Measurements from ENCODE around the gene TCP11L2.
"Not testable (repeated sequence)": the region's sequence is repeated elsewhere in the genome, so short reads cannot be mapped to it uniquely, and the experiment has no call there.

TCP11L2 gene

GRCh38 chr12:106284358-106285105 is 18.0 kb upstream of the TCP11L2 start:
- peaks cover 0 to 4% of the 10 kb centered on the region in 2 donors for H3K27me3 ChIP-seq (ENCODE audit: control insufficient read depth in 1 of 2, insufficient read depth in 2 of 2, low read length in 2 of 2)
- no peak overlapping the region for H3K4me3 ChIP-seq (ENCODE audit: low read length in 2 of 2)
- no peaks in the 10 kb centered on the region for H3K36me3 ChIP-seq (ENCODE audit: control insufficient read depth in 2 of 2, insufficient read depth in 2 of 2, low read length in 2 of 2)
- no peak overlapping the region for H3K27ac ChIP-seq (ENCODE audit: low read length)
- H3K4me1 ChIP-seq (ENCODE audit: control insufficient read depth, insufficient read depth, low read length), result no peaks in the 10 kb centered on the region
- peaks cover 4 to 7% of the 10 kb centered on the region in 2 donors for H3K9me3 ChIP-seq (ENCODE audit: control insufficient read depth in 2 of 2, low read length in 2 of 2)
- no peak overlapping the region for H3K9ac ChIP-seq (ENCODE audit: low read length in 2 of 2)

GRCh38 chr12:106285982-106286381 is 16.6 kb upstream of the TCP11L2 start:
- peaks cover 0 to 4% of the 10 kb centered on the region in 2 donors for H3K27me3 ChIP-seq (ENCODE audit: control insufficient read depth in 1 of 2, insufficient read depth in 2 of 2, low read length in 2 of 2)
- no peak overlapping the region for H3K9ac ChIP-seq (ENCODE audit: low read length in 2 of 2)
- no peak overlapping the region for H3K4me3 ChIP-seq (ENCODE audit: low read length in 2 of 2)
- H3K27ac ChIP-seq (ENCODE audit: low read length), result no peak overlapping the region
- peaks cover 4 to 7% of the 10 kb centered on the region in 2 donors for H3K9me3 ChIP-seq (ENCODE audit: control insufficient read depth in 2 of 2, low read length in 2 of 2)
- no peaks in the 10 kb centered on the region for H3K4me1 ChIP-seq (ENCODE audit: control insufficient read depth, insufficient read depth, low read length)
- H3K36me3 ChIP-seq (ENCODE audit: control insufficient read depth in 2 of 2, insufficient read depth in 2 of 2, low read length in 2 of 2), result no peaks in the 10 kb centered on the region

- not testable (repeated sequence) for H3K9me3 ChIP-seq (ENCODE audit: control insufficient read depth in 2 of 2, low read length in 2 of 2); H3K27ac ChIP-seq (ENCODE audit: low read length); H3K27me3 ChIP-seq (ENCODE audit: control insufficient read depth in 1 of 2, insufficient read depth in 2 of 2, low read length in 2 of 2); H3K9ac ChIP-seq (ENCODE audit: low read length in 2 of 2); H3K4me3 ChIP-seq (ENCODE audit: low read length in 2 of 2); H3K4me1 ChIP-seq (ENCODE audit: control insufficient read depth, insufficient read depth, low read length); H3K36me3 ChIP-seq (ENCODE audit: control insufficient read depth in 2 of 2, insufficient read depth in 2 of 2, low read length in 2 of 2)
Observed at GRCh38 chr12:106286576-106287162, 15.9 kb upstream of the TCP11L2 start.

GRCh38 chr12:106287364-106287763 is 15.2 kb upstream of the TCP11L2 start:
- Histone ChIP-seq H3K27me3 (ENCODE audit: control insufficient read depth in 1 of 2, insufficient read depth in 2 of 2, low read length in 2 of 2) (peaks cover 0 to 4% of the 10 kb centered on the region in 2 donors), H3K4me3 (ENCODE audit: low read length in 2 of 2) (no peak overlapping the region), H3K4me1 (ENCODE audit: control insufficient read depth, insufficient read depth, low read length) (no peaks in the 10 kb centered on the region), H3K27ac (ENCODE audit: low read length) (no peak overlapping the region), H3K9ac (ENCODE audit: low read length in 2 of 2) (no peak overlapping the region), H3K9me3 (ENCODE audit: control insufficient read depth in 2 of 2, low read length in 2 of 2) (no peaks in the 10 kb centered on the region), H3K36me3 (ENCODE audit: control insufficient read depth in 2 of 2, insufficient read depth in 2 of 2, low read length in 2 of 2) (no peaks in the 10 kb centered on the region)

GRCh38 chr12:106288101-106288493 is 14.4 kb upstream of the TCP11L2 start:
- no peak overlapping the region for H3K4me3 ChIP-seq (ENCODE audit: low read length in 2 of 2)
- H3K27me3 ChIP-seq (ENCODE audit: control insufficient read depth in 1 of 2, insufficient read depth in 2 of 2, low read length in 2 of 2), result peaks cover 0 to 4% of the 10 kb centered on the region in 2 donors
- no peaks in the 10 kb centered on the region for H3K4me1 ChIP-seq (ENCODE audit: control insufficient read depth, insufficient read depth, low read length)
- no peaks in the 10 kb centered on the region for H3K36me3 ChIP-seq (ENCODE audit: control insufficient read depth in 2 of 2, insufficient read depth in 2 of 2, low read length in 2 of 2)
- no peaks in the 10 kb centered on the region for H3K9me3 ChIP-seq (ENCODE audit: control insufficient read depth in 2 of 2, low read length in 2 of 2)
- no peak overlapping the region for H3K27ac ChIP-seq (ENCODE audit: low read length)
- no peak overlapping the region for H3K9ac ChIP-seq (ENCODE audit: low read length in 2 of 2)

- H3K36me3 ChIP-seq (ENCODE audit: control insufficient read depth in 2 of 2, insufficient read depth in 2 of 2, low read length in 2 of 2), result no peaks in the 10 kb centered on the region
- no peaks in the 10 kb centered on the region for H3K4me1 ChIP-seq (ENCODE audit: control insufficient read depth, insufficient read depth, low read length)
- peaks cover 0 to 4% of the 10 kb centered on the region in 2 donors for H3K27me3 ChIP-seq (ENCODE audit: control insufficient read depth in 1 of 2, insufficient read depth in 2 of 2, low read length in 2 of 2)
- no peak overlapping the region for H3K27ac ChIP-seq (ENCODE audit: low read length)
- H3K9ac ChIP-seq (ENCODE audit: low read length in 2 of 2), result no peak overlapping the region
- H3K9me3 ChIP-seq (ENCODE audit: control insufficient read depth in 2 of 2, low read length in 2 of 2), result no peaks in the 10 kb centered on the region
- H3K4me3 ChIP-seq (ENCODE audit: low read length in 2 of 2), result no peak overlapping the region
Observed at GRCh38 chr12:106288494-106289195, 13.9 kb upstream of the TCP11L2 start.

GRCh38 chr12:106289196-106289681 is 13.3 kb upstream of the TCP11L2 start:
- no peak overlapping the region for H3K27ac ChIP-seq (ENCODE audit: low read length)
- H3K9me3 ChIP-seq (ENCODE audit: control insufficient read depth in 2 of 2, low read length in 2 of 2), result no peaks in the 10 kb centered on the region
- H3K4me3 ChIP-seq (ENCODE audit: low read length in 2 of 2), result no peak overlapping the region
- H3K27me3 ChIP-seq (ENCODE audit: control insufficient read depth in 1 of 2, insufficient read depth in 2 of 2, low read length in 2 of 2), result peaks cover 0 to 4% of the 10 kb centered on the region in 2 donors
- no peaks in the 10 kb centered on the region for H3K36me3 ChIP-seq (ENCODE audit: control insufficient read depth in 2 of 2, insufficient read depth in 2 of 2, low read length in 2 of 2)
- H3K9ac ChIP-seq (ENCODE audit: low read length in 2 of 2), result no peak overlapping the region
- H3K4me1 ChIP-seq (ENCODE audit: control insufficient read depth, insufficient read depth, low read length), result no peaks in the 10 kb centered on the region

GRCh38 chr12:106290666-106291065 is 11.9 kb upstream of the TCP11L2 start:
- H3K9me3 ChIP-seq (ENCODE audit: control insufficient read depth in 2 of 2, low read length in 2 of 2), result no peaks in the 10 kb centered on the region
- no peaks in the 10 kb centered on the region for H3K4me1 ChIP-seq (ENCODE audit: control insufficient read depth, insufficient read depth, low read length)
- no peak overlapping the region for H3K4me3 ChIP-seq (ENCODE audit: low read length in 2 of 2)
- no peak overlapping the region for H3K27ac ChIP-seq (ENCODE audit: low read length)
- H3K27me3 ChIP-seq (ENCODE audit: control insufficient read depth in 1 of 2, insufficient read depth in 2 of 2, low read length in 2 of 2), result peaks cover 0 to 1% of the 10 kb centered on the region in 2 donors
- no peaks in the 10 kb centered on the region for H3K36me3 ChIP-seq (ENCODE audit: control insufficient read depth in 2 of 2, insufficient read depth in 2 of 2, low read length in 2 of 2)
- no peak overlapping the region for H3K9ac ChIP-seq (ENCODE audit: low read length in 2 of 2)

GRCh38 chr12:106291342-106291741 is 11.2 kb upstream of the TCP11L2 start:
- no peak overlapping the region for H3K9ac ChIP-seq (ENCODE audit: low read length in 2 of 2)

GRCh38 chr12:106292339-106292738 is 10.2 kb upstream of the TCP11L2 start:
- Histone ChIP-seq H3K36me3 (ENCODE audit: control insufficient read depth in 2 of 2, insufficient read depth in 2 of 2, low read length in 2 of 2) (no peaks in the 10 kb centered on the region), H3K27me3 (ENCODE audit: control insufficient read depth in 1 of 2, insufficient read depth in 2 of 2, low read length in 2 of 2) (no peaks in the 10 kb centered on the region), H3K9me3 (ENCODE audit: control insufficient read depth in 2 of 2, low read length in 2 of 2) (no peaks in the 10 kb centered on the region), H3K27ac (ENCODE audit: low read length) (no peak overlapping the region), H3K4me3 (ENCODE audit: low read length in 2 of 2) (no peak overlapping the region), H3K9ac (ENCODE audit: low read length in 2 of 2) (no peak overlapping the region), H3K4me1 (ENCODE audit: control insufficient read depth, insufficient read depth, low read length) (no peaks in the 10 kb centered on the region)

More at GRCh38 chr12:106291342-106291741, 11.2 kb upstream of the TCP11L2 start:
- Histone ChIP-seq H3K36me3 (ENCODE audit: control insufficient read depth in 2 of 2, insufficient read depth in 2 of 2, low read length in 2 of 2) (no peaks in the 10 kb centered on the region), H3K27ac (ENCODE audit: low read length) (no peak overlapping the region), H3K4me1 (ENCODE audit: control insufficient read depth, insufficient read depth, low read length) (no peaks in the 10 kb centered on the region), H3K4me3 (ENCODE audit: low read length in 2 of 2) (no peak overlapping the region), H3K27me3 (ENCODE audit: control insufficient read depth in 1 of 2, insufficient read depth in 2 of 2, low read length in 2 of 2) (no peaks in the 10 kb centered on the region), H3K9me3 (ENCODE audit: control insufficient read depth in 2 of 2, low read length in 2 of 2) (no peaks in the 10 kb centered on the region)
